NCI-H345 treated with DMSO at 0.1 percent for 48 hours (cell line): ENCODE data around the gene C1orf141.
"Not testable (repeated sequence)": the region's sequence is repeated elsewhere in the genome, so short reads cannot be mapped to it uniquely, and the experiment has no call there.

Experiments used
- DNase-seq: peaks from one replicate; lab custom pipeline; 2025; ENCODE audit not compliant: unreplicated experiment; lab: John Stamatoyannopoulos, UW

The C1orf141 gene

DNA sequence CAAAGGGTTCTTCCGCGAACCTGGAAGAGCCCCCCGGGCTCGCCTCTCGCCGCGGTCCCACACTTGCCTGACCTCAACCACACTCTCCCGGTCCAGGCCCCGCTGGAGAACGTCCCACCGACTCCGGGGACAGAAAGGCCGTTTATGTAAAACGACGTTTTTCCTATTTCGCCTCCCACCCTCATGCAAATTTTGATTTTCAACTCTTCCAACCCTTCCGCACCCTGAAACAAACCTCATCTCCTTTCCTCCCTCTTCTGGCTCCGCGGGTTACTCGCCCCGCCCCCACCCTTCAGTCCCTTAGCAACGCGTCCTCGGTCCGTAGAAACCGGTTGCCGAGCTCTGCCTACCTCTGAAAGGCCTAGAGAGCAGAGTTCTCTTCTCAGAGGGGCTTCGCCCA is at the start of gene C1orf141:
Gene C1orf141 (minus strand): TSS at position 276 of the 400 bp plus-strand sequence. CDS start 7,730 bp downstream, outside the sequence.
- no peak for DNase-seq

DNA sequence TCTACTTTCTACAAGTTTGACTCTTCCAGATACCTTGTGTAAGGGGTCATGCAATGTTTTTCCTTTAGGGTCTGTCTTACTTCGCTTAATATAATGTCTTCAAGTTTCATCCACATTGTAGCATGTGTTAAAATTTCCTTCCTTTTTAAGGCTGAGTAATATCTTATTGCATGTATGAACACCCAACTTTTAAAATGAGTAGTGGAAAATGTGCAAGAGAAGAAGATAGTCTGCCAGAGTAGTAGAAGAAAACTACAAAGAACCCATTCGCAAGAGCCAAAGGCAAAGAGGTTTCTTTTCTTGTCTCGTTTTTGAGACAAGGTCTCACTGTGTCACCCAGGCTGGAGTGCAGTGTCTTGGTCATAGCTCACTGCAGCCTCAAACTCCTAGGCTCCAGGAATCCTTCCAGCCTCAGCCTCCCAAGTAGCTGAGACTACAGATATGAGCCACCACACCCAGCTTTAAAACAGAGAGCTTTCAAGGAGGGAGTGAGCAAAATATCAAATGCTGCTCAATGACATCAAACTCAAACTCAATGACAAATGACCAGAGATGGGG is 40.8 kb upstream of the C1orf141 start:
- DNase-seq, result no peak

DNA sequence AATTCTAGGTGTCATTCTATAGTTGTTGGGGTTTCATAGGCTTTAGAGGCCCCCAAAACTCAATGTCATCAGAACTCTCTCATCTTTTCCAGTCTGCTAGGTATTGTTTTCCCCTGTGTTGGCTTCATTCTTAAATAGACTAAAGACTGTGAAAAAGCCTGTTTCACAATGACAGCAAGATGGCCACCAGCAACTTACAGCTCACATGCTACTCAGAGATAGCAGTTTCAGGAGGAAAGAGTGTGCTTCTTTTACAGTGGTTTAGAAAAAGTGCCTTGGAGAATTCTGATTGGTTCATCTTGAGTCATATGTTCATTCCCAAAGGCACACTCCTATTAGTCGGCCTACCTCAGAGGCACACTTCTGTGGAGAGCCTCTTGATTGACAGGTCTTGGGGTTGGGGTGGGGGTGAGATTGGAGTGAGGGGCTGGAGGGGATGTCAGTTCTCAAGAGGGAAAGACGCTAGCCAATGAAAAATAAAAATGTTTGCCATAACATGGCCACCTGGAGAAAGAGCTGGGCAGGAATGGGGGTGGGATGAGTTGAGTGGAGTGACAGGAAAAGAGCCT is 40.0 kb upstream of the C1orf141 start:
- no peak for DNase-seq

DNA sequence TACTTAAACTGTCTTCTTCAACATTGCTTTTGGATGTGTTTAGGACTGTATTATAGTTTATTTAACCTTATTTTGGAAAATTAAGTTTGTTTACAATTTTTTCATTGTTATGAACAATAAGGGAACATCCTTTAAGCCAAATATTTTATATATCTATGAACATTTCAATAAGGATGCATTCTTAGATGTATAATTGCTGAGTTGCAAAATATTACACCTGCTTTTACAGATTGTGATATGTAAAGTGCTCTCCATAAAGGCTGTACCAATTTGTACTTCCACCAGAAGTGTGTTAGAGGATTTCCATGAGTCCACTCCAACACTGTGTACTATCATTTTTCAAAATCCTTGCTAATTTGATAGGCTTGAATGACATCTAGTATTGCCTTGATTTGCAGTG is 39.2 kb upstream of the C1orf141 start:
- no peak for DNase-seq

DNA sequence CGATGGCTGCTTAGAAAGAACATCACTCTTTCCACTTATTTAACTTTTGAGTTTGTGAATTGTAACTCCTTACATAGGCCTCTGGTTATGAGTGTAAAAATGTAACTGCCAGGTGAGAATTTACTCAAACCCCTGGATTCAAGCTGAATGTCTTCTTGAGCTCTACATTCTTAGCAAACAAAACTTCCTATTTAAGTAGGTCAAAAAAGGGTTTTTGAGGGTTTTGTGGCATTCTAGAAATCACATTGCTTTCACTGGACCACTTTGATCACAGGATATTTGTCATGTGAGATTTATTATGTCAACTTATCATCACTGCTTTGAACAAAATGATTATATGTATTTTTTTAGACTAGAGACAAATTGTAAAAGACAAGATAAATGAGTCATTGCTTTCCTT is 37.2 kb upstream of the C1orf141 start:
- no peak for DNase-seq

DNA sequence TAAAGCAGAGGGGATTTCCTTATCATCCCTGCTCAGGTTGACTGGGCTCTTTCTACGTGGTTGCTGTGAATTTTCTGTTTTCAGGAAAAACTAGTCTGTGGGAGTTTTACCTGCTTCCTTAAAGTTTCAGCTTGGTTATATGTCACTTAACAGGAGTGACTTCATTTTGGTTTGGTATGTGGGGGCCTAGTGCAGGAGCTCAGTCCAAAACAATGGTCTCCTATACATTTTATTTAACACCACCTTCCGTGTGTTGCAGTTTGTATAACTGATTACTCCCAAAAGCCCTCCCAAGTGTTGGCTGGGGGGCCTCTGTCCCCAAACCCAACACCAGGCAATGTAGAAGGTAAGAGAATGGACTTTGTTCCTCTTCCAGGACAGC is 36.8 kb upstream of the C1orf141 start:
- DNase-seq, result no peak

DNA sequence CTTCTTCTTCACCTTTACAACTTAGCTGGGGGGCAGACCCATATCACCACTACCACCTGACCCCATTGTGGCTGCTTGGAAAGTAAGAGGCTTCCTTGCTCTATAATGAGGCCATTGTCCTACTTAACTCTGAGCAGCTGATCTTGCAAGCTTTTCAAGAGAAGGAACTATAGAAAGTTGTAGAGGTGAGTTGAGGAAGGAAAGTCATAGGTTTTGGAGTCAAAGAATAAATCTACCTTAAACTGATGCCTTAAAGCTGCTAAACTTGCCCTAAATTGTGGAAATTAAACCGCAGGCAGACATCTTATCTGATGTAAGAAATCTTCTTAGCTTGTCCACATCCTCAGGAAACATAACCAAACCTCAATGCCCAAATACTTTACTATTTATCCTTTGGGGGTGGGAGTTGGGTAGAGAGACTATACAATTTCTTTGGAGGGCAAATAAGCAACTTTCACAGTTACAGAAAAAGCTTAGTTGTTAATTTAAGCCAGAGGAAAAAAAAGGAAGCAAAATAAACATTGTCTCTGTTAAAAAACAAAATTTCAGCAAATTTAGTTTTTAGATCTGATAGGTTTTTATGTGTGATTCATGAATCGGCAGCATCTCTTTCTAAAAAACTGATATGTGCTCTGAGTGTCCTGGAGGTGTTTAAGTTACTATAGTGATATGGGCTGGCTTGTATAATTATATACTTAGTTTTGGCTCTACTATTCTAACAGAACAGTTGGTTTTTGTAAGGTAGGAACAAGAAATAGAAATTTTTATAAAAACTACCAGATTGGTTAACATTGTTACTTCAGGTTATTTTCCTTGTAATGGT is 36.2 kb upstream of the C1orf141 start:
- no peak for DNase-seq

DNA sequence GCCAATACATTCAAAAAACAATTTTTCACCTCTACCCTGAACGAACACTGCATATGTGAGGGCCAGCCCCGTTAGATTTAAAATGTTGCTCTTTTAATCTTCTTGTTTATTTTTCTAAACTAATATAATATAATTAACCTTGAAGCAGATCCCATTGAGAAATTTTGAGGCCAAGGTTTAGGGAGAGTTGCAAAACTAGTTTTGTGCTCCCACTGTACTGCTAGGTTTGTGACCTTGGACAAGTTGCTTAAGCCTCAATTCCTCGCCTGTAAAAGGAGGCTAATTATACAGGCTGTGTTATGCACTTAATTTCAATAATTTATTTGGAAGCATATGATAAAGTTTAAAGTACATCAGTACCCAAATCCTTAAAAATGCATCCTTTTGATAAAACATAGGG is 35.2 kb upstream of the C1orf141 start:
- no peak for DNase-seq

DNA sequence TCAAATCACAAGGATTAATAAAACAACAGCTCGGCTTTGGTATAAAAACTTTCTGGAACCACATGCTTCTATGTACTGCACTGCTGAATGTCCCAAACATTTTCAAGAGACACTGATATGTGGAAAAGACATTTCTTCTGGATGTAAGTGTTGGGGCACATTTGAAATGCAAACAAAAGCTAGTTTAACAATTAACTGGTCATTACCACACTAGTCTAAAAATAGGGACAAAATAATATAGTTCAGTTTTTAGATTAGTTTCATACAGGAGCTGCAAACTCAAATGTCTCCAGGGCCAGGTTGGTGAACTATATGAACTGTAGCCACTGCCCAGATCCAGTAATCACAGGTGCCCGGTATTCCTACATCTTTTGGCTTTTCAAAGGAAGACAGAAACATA is 34.7 kb upstream of the C1orf141 start:
- DNase-seq, result no peak

DNA sequence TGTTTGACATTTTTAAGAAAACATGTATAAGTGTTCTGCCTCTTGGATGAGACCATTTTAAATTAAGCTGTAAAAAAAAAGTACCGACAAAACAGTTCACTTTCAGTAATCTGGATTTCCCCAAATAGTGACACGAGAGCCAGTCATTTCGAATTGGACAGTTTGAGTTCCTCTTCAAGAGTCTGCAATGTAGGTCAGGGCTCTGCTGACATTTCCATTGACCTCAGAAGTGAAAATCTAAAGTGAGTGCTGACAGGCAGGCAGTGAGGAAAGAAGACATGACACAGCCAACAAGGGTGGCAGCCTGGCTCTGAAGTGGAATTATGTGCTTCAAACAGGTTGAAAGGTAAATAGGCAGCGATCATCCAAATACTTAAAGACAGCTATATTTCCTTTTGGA is 31.4 kb upstream of the C1orf141 start, which contains the start of gene IL23R:
Gene IL23R (plus strand): TSS at position 259 of the 400 bp plus-strand sequence. CDS start 1,667 bp downstream, outside the sequence.
- no peak for DNase-seq

DNA sequence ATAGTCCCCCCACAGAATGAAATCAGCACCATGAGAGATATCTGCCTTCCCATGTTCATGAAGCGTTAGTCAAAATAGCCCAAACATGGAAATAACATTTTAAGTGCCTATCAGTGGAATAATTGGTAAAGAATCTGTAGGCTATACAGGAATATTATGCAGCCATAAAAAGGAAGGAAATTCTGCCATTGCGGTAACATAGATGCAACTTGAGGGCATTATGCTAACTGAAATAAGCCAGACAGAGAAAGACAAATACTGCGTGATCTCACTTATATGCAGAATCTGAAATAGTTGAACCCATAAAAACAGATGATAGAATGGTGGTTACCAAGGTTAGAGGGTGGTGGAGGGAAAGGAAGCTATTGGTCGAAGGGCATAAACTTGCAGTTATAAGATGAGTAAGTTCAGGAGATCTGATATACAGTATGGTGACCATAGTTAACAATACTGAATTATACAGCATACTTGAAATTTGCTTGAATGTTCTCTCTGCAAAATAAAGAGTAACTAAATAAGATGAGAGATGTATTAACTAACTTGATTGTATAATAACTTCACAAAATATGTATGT is 30.8 kb upstream of the C1orf141 start:
- no peak for DNase-seq

DNA sequence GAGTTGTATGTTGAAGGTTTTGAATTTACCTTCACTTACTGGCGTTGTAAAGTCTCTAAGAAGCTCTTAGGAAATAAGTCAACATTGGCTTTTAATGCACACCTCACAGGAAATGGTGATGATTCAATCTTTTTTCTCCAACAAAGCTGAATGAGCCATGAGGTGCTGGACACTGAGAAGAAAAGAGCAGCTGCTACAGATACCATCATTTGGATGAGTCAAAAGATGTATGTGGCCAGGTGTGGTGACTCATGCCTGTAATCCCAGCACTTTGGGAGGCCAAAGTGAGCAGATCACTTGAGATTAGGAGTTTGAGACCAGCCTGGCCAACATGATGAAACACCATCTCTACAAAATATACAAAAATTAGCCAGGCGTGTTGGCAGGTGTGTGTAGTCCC is 28.2 kb upstream of the C1orf141 start:
- DNase-seq, result no peak

DNA sequence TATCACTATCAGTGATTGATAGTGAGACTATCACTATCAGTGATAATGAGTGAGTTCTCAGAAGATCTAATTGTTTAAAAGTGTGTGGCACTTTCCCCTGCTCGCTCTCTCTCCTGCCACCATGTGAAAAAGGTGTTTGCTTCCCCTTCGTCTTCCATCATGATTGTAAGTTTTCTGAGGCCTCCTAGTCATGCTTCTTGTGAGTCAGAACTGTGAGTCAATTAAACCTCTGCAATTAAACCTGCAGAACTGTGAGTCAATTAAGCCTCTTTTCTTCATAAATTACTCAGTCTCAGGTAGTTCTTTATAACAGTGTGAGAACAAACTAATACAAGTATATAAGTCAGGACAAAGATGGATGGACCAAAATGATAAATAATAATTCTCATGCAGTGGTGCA is 24.5 kb upstream of the C1orf141 start:
- no peak for DNase-seq

DNA sequence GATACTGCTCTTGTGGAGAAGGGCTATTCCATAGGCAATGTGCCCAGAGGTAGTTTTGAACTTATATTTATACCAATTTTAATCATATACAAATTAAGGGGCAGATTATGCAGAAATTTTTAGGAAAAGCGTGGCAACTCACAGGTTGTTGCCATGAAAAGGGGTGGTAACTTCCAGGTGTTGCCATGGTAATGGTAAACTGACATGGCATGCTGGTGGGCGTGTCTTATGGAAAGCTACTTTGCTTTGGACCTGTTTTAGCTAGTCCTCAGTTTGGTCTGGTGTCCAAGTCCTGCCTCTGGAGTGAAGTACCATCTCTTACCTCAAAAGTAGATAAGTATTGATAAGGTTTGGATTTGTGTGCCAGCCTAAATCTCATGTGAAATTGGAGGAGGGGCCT is 23.6 kb upstream of the C1orf141 start:
- DNase-seq, result no peak

DNA sequence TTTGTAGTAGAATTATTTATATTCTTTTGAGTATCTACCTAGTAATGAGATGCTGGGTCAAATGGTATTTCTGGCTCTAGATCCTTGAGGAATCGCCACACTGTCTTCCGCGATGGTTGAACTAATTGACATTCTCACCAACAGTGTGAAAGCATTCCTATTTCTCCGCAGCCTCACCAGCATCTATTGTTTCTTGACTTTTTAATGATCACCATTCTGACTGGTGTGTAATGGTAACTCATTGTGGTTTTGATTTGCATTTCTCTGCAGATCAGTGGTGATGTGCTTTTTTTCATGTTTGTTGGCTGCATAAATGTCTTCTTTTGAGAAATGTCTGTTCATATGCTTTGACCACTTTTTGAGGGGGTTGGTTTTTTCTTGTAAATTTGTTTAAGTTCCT is 16.2 kb upstream of the C1orf141 start:
- no peak for DNase-seq

DNA sequence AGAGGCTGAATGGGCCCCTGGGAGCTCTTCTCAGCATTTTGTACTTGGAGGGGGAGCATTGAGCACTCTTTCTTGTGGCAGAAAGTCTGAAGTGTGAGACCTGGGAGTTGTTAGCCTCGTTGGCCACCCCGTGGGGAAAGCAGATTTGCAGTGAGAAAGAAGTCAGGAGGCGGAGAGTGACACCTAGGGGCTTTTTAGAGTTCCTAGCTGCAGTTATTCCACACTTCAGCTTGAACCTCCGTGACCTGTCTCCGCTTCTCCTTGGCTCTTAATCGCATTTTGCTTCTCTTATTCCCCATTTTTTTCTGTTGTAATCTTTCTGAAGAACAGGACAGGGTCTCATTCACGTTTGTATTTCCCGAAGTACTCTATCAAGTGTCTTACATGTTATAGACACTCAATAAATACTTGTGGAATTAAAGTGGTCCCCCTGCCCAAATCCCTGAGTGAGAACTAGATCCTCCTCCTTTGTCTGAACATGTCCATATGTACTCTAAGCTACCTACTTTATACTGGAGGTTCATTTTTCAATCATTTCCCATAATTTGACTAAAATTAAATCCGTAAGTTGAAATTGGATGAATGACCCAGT is 14.5 kb upstream of the C1orf141 start:
- no peak for DNase-seq

DNA sequence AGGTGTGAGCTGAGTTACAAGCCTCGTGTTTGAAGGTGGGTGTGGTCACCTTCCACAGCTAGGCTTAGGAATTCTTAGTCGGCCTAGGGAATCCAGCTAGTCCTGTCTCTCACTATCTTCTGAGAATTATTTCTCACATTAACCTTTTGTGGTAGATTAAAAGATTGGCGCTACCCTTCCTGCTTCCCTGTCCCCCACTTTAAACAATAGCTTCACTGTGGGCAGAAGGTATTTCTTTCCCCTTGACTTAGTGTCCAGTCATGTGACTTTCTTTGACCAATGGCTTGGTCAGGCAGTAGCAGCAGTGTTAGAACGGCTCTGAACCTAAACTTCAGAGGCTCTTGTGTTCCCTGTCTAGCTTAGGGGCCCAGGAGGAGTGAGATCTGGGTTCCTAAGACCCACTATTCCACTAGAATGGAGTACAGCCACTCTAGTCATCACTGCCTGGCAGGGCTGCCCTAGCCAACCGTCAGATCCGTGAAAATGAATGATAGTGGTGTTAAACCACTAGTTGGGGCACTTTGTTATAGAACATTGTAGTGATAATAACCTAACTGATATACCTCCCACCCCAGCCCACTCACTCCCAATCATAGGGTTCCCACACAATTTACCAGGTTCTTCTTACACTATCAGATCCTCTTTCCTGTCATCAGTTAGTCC is 13.9 kb upstream of the C1orf141 start:
- no peak for DNase-seq

DNA sequence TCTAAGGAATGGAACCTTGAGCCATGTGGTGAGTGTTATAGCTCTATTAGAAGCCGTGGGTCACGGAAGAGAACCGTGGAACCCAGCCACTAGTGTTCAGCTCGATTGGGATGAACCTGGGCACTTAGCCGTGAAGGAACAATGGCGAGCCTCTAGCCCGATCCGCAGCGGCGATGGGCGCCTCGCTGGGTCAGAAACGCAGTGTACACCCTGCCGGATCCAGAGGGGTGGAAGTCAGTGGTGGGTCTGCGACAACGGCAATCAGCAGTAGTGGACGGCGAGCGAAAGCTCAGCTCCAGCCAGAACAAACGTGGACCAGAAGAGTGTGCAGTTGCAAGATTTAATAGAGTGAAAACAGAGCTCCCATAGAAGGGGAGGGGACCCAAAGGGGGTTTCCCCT is 13.2 kb upstream of the C1orf141 start:
- not testable (repeated sequence) for DNase-seq

DNA sequence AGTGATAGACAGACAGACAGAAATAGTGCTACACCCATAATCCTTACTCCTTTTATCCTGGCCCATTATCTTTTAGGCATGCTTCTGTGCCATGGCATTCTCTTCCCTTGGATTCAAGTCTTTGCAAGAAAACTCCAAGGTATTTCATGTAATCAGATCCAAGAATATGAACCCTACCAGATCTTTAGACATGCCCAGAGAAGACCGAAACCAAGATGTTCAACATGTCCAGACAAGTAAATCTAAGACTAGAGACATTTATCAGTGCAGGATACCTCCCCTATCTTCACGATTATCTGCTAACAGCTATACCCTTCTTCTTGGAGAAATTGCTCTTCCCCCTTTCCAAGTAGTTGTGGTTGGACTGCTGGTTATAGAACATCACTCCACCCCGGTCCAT is 11.8 kb upstream of the C1orf141 start:
- DNase-seq, result no peak

DNA sequence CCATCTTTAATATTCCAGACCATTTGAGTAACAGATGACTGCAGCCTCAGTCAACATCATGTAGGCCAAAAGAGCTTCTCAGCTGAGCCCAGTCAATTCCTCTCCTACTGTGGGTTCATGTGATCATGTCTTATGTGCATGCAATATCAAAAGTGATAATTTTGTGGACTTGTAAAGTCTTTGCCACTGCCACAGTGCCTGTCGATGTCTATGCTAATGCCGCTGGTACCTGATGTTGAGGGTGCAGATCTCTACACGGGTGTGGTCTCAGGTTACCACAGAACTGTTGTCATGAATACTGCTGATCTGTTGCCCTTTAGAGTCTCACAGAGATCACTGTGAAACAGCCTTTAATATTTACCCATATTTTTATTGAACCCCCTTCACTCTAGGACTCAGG is 11.3 kb upstream of the C1orf141 start:
- no peak for DNase-seq

DNA sequence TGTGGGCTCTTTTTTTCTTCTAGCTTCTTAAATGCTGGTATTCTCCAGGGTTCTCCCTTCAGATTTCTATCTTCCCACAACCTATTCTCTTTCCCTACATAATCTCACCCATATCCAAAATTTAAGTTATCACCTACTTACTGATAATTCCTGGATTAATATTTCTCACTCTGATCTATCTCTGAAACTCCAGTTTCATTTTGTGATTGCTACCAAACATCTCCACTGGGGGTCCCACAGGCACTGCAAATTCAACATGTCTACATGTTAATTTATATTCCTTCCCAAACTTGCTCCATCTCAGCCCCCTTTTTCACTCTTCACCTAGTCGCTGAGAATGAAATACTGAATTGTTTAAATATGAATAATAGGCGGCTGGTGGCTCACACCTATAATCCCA is 9.9 kb upstream of the C1orf141 start:
- no peak for DNase-seq
